Neural progenitor cell (in vitro differentiated cells): ENCODE data around the gene CERK.

ENCODE experiments used
- EZH2 ChIP-seq: fragments of 200-600 bp; sonication (generic); IDR thresholded peaks from 2 replicates; pipeline ENCODE4 v1.6.1; 2017; ENCODE audit warnings: antibody characterized with exemption, mild to moderate bottlenecking, moderate library complexity
- EZH2phosphoT487 ChIP-seq: fragments of 200-600 bp; sonication (generic); IDR thresholded peaks from 2 replicates; pipeline ENCODE4 v1.6.1; 2017; ENCODE audit warnings: antibody characterized with exemption
- TF ChIP-seq, protein P1 (sequence below): fragments of 200-600 bp; sonication (generic); IDR thresholded peaks from 2 replicates; pipeline ENCODE4 v1.5.1; 2017; ENCODE audit warnings: antibody characterized with exemption, mild to moderate bottlenecking

DNA sequence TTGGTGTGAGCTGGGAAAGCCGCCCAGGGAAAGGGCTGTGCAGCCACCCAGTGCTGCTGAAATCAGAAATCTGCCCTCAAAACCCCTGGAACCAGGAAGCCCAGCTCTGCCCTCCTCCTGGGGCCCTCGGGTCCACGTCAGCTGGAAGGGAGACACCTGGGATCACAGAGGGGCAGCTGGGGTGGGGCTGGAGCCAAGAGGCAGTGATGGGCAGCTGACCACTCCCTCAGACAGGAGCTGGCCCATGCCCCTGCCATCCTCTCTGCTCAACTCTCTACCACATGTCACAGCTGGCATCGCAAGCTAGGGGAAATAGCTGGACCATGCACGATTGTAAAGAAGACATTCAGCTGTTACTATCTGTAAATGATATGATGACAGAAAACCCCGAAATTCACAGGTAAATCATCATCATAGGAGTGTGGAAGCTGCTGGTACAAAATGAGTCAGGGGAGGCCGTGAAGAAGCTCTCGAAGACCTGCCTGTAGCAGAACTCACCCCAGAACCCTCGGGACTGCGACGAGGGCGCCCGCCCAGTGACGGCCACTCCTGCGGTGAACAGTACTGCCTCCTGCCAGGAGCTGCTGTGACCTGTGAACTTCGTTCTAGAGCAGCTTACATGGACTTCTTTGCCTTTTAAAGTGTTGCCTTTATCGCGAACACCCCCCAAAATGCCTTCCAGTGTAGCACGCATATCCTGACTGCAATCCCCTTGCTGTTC is 55.9 kb downstream of the CERK start:
- TF ChIP-seq, protein P1, sequence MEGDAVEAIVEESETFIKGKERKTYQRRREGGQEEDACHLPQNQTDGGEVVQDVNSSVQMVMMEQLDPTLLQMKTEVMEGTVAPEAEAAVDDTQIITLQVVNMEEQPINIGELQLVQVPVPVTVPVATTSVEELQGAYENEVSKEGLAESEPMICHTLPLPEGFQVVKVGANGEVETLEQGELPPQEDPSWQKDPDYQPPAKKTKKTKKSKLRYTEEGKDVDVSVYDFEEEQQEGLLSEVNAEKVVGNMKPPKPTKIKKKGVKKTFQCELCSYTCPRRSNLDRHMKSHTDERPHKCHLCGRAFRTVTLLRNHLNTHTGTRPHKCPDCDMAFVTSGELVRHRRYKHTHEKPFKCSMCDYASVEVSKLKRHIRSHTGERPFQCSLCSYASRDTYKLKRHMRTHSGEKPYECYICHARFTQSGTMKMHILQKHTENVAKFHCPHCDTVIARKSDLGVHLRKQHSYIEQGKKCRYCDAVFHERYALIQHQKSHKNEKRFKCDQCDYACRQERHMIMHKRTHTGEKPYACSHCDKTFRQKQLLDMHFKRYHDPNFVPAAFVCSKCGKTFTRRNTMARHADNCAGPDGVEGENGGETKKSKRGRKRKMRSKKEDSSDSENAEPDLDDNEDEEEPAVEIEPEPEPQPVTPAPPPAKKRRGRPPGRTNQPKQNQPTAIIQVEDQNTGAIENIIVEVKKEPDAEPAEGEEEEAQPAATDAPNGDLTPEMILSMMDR = no peak
- TF ChIP-seq EZH2 (no peak), EZH2phosphoT487 (no peak)
